Neural progenitor cell (in vitro differentiated cells): Measurements from ENCODE around the gene IMP4. TPM values are rescaled to one million over a fixed set of nuclear protein-coding genes. Genes with fewer than 3 reads are reported as not detected.
A peak's percentile ranks its signal among the peaks of the same experiment; 100 is the strongest.

Experiments used
- DNase-seq: peaks from one replicate; pipeline ENCODE4 v3.0.0-alpha.2; 2016; ENCODE audit warnings: low spot score
- H2AFZ ChIP-seq: fragments of 200-600 bp; sonication (generic); replicated peaks from 2 replicates; pipeline ENCODE4 v1.6.1; 2016; ENCODE audit warnings: antibody characterized with exemption
- H3F3A ChIP-seq: fragments of 200-600 bp; sonication (generic); 2 replicates; pipeline ENCODE4 v1.6.1; 2016; ENCODE audit warnings: antibody characterized with exemption, low read depth
- H3K27ac ChIP-seq: fragments of 200-600 bp; sonication (generic); 2 replicates; pipeline ENCODE4 v1.5.1; 2016; ENCODE audit warnings: mild to moderate bottlenecking
- H3K27me3 ChIP-seq: fragments of 200-600 bp; sonication (generic); 2 replicates; pipeline ENCODE4 v1.6.1; 2016; ENCODE audit warnings: mild to moderate bottlenecking, moderate library complexity
- H3K36me3 ChIP-seq: fragments of 200-600 bp; sonication (generic); 2 replicates; pipeline ENCODE4 v1.5.1; 2016
- H3K4me1 ChIP-seq: fragments of 200-600 bp; sonication (generic); 2 replicates; pipeline ENCODE4 v1.6.1; 2016; ENCODE audit warnings: mixed run types
- H3K4me2 ChIP-seq: fragments of 200-600 bp; sonication (generic); 2 replicates; pipeline ENCODE4 v1.6.1; 2016
- H3K4me3 ChIP-seq: fragments of 200-600 bp; sonication (generic); 2 replicates; pipeline ENCODE4 v1.5.1; 2016
- H3K79me2 ChIP-seq: fragments of 200-600 bp; sonication (generic); 2 replicates; pipeline ENCODE4 v1.6.1; 2016; ENCODE audit warnings: low read depth
- H3K9ac ChIP-seq: fragments of 200-600 bp; sonication (generic); 2 replicates; pipeline ENCODE4 v1.6.1; 2016
- H3K9me3 ChIP-seq: fragments of 200-600 bp; sonication (generic); 2 replicates; pipeline ENCODE4 v1.5.1; 2016; ENCODE audit warnings: low read depth
- H4K20me1 ChIP-seq: fragments of 200-600 bp; sonication (generic); 2 replicates; pipeline ENCODE4 v1.6.1; 2016; ENCODE audit warnings: low read depth
- H3K27ac Mint-ChIP-seq: 3 replicates; pipeline ENCODE4 v1.8.0; 2021; ENCODE audit warnings: mixed read lengths
- H3K27me3 Mint-ChIP-seq: 2 replicates; pipeline ENCODE4 v1.8.0; 2022; ENCODE audit warnings: low read depth, mild to moderate bottlenecking, inconsistent platforms, moderate library complexity, mixed read lengths; ENCODE audit not compliant: insufficient read depth
- H3K36me3 Mint-ChIP-seq: 3 replicates; pipeline ENCODE4 v1.8.0; 2021; ENCODE audit warnings: mixed read lengths
- H3K4me1 Mint-ChIP-seq: 3 replicates; pipeline ENCODE4 v1.8.0; 2021; ENCODE audit warnings: mixed read lengths
- H3K4me3 Mint-ChIP-seq: 3 replicates; pipeline ENCODE4 v1.8.0; 2021; ENCODE audit warnings: mild to moderate bottlenecking, moderate library complexity, mixed read lengths
- H3K9me3 Mint-ChIP-seq: 3 replicates; pipeline ENCODE4 v1.8.0; 2020; ENCODE audit warnings: mixed read lengths
- CTCF ChIP-seq: fragments of 200-600 bp; sonication (generic); IDR thresholded peaks from 2 replicates; pipeline ENCODE4 v1.5.1; 2017; ENCODE audit warnings: antibody characterized with exemption, mild to moderate bottlenecking
- EZH2 ChIP-seq: fragments of 200-600 bp; sonication (generic); IDR thresholded peaks from 2 replicates; pipeline ENCODE4 v1.6.1; 2017; ENCODE audit warnings: antibody characterized with exemption, mild to moderate bottlenecking, moderate library complexity
- EZH2phosphoT487 ChIP-seq: fragments of 200-600 bp; sonication (generic); IDR thresholded peaks from 2 replicates; pipeline ENCODE4 v1.6.1; 2017; ENCODE audit warnings: antibody characterized with exemption
- total RNA-seq: library from RNA; depleted of rRNA; stranded (reverse); fragments of >200 nt; gene quantifications from 2 replicates; pipeline ENCODE4 v1.2.3, GENCODE V29; 2015; ENCODE audit warnings: low replicate concordance

Gene IMP4
- total RNA-seq, 1 donor from 2014 or later: 23.3 TPM

- Histone ChIP-seq H4K20me1 (peaks cover 14% of the 10 kb centered on the region), H3K9me3 (no peaks in the 10 kb centered on the region), H3K79me2 (peaks cover 15% of the 10 kb centered on the region), H3K4me3 (no peak overlapping the region), H3K9ac (no peak overlapping the region), H3F3A (peaks cover 11% of the 10 kb centered on the region), H2AFZ (no peak overlapping the region), H3K4me1 (peaks cover 18% of the 10 kb centered on the region), H3K27ac (no peak overlapping the region), H3K36me3 (peaks cover 3% of the 10 kb centered on the region), H3K4me2 (no peak overlapping the region), H3K27me3 (no peaks in the 10 kb centered on the region)
- peaks cover 7% of the 10 kb centered on the region for H3K27me3 Mint-ChIP-seq
- TF ChIP-seq CTCF (no peak), EZH2 (no peak), EZH2phosphoT487 (no peak)
- H3K4me3 Mint-ChIP-seq: peak overlapping the region; percentile 58
- no peak overlapping the region for H3K27ac Mint-ChIP-seq
- H3K9me3 Mint-ChIP-seq: no peaks in the 10 kb centered on the region
- peaks cover 20% of the 10 kb centered on the region for H3K4me1 Mint-ChIP-seq
- H3K36me3 Mint-ChIP-seq: peaks cover 31% of the 10 kb centered on the region
- no peak for DNase-seq
These were observed 3.5 kb downstream of the IMP4 start for GRCh38 chr2:130346041-130346740.

- Histone ChIP-seq H3K4me2 (no peak overlapping the region), H3K4me1 (peaks cover 20% of the 10 kb centered on the region), H3K9me3 (no peaks in the 10 kb centered on the region), H3K79me2 (peaks cover 15% of the 10 kb centered on the region), H4K20me1 (peaks cover 14% of the 10 kb centered on the region), H3K9ac (no peak overlapping the region), H3K4me3 (no peak overlapping the region), H3F3A (peaks cover 16% of the 10 kb centered on the region), H3K27me3 (no peaks in the 10 kb centered on the region), H3K27ac (no peak overlapping the region), H2AFZ (no peak overlapping the region), H3K36me3 (peaks cover 3% of the 10 kb centered on the region)
- Mint-ChIP-seq H3K9me3 (no peaks in the 10 kb centered on the region), H3K27me3 (peaks cover 7% of the 10 kb centered on the region), H3K4me1 (peaks cover 21% of the 10 kb centered on the region), H3K4me3 (no peak overlapping the region), H3K27ac (no peak overlapping the region), H3K36me3 (peaks cover 31% of the 10 kb centered on the region)
- no peak for DNase-seq
- no peak for TF ChIP-seq EZH2
- TF ChIP-seq EZH2phosphoT487: no peak
- no peak for TF ChIP-seq CTCF
These were observed 4.0 kb downstream of the IMP4 start for GRCh38 chr2:130346741-130347066.

GRCh38 chr2:130347220-130347925, 4.7 kb downstream of the IMP4 start:
- Histone ChIP-seq H3K4me2 (no peak overlapping the region), H3K27me3 (no peaks in the 10 kb centered on the region), H3K4me1 (peaks cover 26% of the 10 kb centered on the region), H2AFZ (no peak overlapping the region), H3K79me2 (peaks cover 15% of the 10 kb centered on the region), H3K27ac (no peak overlapping the region), H3K36me3 (peaks cover 3% of the 10 kb centered on the region), H3K9me3 (no peaks in the 10 kb centered on the region), H3F3A (peaks cover 19% of the 10 kb centered on the region), H3K9ac (no peak overlapping the region), H4K20me1 (peaks cover 14% of the 10 kb centered on the region), H3K4me3 (no peak overlapping the region)
- TF ChIP-seq EZH2 (no peak), EZH2phosphoT487 (no peak), CTCF (no peak)
- no peak overlapping the region for H3K4me3 Mint-ChIP-seq
- no peak for DNase-seq
- H3K4me1 Mint-ChIP-seq: peaks cover 24% of the 10 kb centered on the region
- H3K27me3 Mint-ChIP-seq: peaks cover 4% of the 10 kb centered on the region
- H3K27ac Mint-ChIP-seq: no peak overlapping the region
- no peaks in the 10 kb centered on the region for H3K9me3 Mint-ChIP-seq
- peaks cover 31% of the 10 kb centered on the region for H3K36me3 Mint-ChIP-seq
